OCI-LY7 (cell line): ENCODE results near the gene MACROD2.

Experiments
- CTCF ChIP-seq: fragments of 200-600 bp; sonication (generic); conservative IDR thresholded peaks from 2 replicates; pipeline ENCODE4 v1.5.1; 2014; ENCODE audit warnings: mild to moderate bottlenecking, antibody characterized with exemption, low read length, moderate library complexity, mixed read lengths
- EZH2phosphoT487 ChIP-seq: fragments of 200-600 bp; sonication (generic); IDR thresholded peaks from 2 replicates; pipeline ENCODE4 v1.6.1; 2018; ENCODE audit warnings: low read depth, borderline replicate concordance, mild to moderate bottlenecking, mixed run types, antibody characterized with exemption, low read length, moderate library complexity, mixed read lengths

- TF ChIP-seq EZH2phosphoT487 (no peak), CTCF (no peak)
These were observed 346.5 kb downstream of the MACROD2 start for GRCh38 chr20:14341801-14342200.
